WTC11 (cell line): ENCODE data around the gene NOS3.

Experiments
- CREB1 ChIP-seq: sonication (generic); formaldehyde crosslinking; IDR thresholded peaks from 2 replicates; pipeline ENCODE4 v1.8.0; 2023; ENCODE audit warnings: mild to moderate bottlenecking, missing genetic modification reagents
- NR2C2 ChIP-seq: sonication (generic); formaldehyde crosslinking; IDR thresholded peaks from 2 replicates; pipeline ENCODE4 v1.8.0; 2022; ENCODE audit warnings: mild to moderate bottlenecking, missing genetic modification reagents
- SP1 ChIP-seq: sonication (generic); formaldehyde crosslinking; conservative IDR thresholded peaks from 2 replicates; pipeline ENCODE4 v1.8.1; 2022; ENCODE audit warnings: missing genetic modification reagents
- TF ChIP-seq, protein P1 (sequence below): sonication (generic); formaldehyde crosslinking; IDR thresholded peaks from 2 replicates; pipeline ENCODE4 v1.8.1; 2023; ENCODE audit warnings: mild to moderate bottlenecking, missing genetic modification reagents
- TF ChIP-seq, protein P2 (sequence below): fragments of 200-600 bp; IDR thresholded peaks from 2 replicates; pipeline ENCODE4 v1.8.0; 2022; ENCODE audit warnings: antibody characterized with exemption
- TF ChIP-seq, protein P3 (sequence below): sonication (generic); formaldehyde crosslinking; IDR thresholded peaks from 2 replicates; pipeline ENCODE4 v1.8.1; 2022; ENCODE audit warnings: low read depth, missing genetic modification reagents, borderline replicate concordance
- TF ChIP-seq, protein P4 (sequence below): sonication (generic); formaldehyde crosslinking; IDR thresholded peaks from 2 replicates; pipeline ENCODE4 v1.8.0; 2022; ENCODE audit warnings: mild to moderate bottlenecking, missing genetic modification reagents
- TF ChIP-seq, protein P5 (sequence below): sonication (generic); formaldehyde crosslinking; IDR thresholded peaks from 2 replicates; pipeline ENCODE4 v1.8.1; 2023; ENCODE audit warnings: mild to moderate bottlenecking, missing genetic modification reagents, moderate library complexity

DNA sequence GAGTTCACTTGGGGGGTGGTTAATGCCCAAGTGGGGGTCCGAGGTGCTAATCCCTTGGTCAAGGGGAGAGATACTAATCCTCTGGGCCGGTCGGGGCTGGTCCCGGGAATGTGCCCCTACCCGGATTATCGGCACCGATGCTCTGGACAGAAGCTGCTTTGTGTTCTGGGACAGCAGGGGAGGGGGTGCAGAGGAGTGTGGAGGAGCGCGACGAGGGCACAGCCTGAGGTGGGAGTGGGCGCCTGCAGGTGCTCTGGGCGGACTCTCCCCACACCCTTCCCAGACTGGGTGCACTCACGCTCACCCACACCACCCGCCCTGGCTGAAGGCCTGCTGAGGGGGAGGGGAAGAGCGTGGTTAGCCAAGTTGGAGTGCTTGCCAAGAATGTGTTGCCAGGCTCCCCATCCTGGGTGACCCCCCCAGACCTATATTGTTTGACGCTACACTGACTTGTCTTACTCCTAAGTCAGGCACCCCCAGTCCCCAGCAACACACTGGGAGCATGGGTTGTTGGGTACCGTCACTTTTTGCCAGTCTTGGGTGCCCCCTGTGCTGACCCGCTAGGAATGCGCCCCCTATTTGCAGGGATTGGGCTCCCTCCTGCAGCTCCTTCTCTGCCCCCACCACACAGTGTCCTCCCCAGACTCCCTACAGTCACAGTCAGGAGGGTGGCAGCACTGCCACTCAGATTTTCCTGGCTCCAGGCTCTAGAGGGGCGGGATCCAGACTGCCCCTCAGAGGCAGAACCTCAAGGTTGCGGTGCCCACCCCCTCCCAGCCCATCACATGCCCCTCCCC is 69.8 kb downstream of the NOS3 start:
- no peak for TF ChIP-seq SP1 (CRISPR knock-in tag)
- TF ChIP-seq, protein P1, sequence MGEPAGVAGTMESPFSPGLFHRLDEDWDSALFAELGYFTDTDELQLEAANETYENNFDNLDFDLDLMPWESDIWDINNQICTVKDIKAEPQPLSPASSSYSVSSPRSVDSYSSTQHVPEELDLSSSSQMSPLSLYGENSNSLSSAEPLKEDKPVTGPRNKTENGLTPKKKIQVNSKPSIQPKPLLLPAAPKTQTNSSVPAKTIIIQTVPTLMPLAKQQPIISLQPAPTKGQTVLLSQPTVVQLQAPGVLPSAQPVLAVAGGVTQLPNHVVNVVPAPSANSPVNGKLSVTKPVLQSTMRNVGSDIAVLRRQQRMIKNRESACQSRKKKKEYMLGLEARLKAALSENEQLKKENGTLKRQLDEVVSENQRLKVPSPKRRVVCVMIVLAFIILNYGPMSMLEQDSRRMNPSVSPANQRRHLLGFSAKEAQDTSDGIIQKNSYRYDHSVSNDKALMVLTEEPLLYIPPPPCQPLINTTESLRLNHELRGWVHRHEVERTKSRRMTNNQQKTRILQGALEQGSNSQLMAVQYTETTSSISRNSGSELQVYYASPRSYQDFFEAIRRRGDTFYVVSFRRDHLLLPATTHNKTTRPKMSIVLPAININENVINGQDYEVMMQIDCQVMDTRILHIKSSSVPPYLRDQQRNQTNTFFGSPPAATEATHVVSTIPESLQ (CRISPR knock-in tag): no peak
- TF ChIP-seq, protein P2, sequence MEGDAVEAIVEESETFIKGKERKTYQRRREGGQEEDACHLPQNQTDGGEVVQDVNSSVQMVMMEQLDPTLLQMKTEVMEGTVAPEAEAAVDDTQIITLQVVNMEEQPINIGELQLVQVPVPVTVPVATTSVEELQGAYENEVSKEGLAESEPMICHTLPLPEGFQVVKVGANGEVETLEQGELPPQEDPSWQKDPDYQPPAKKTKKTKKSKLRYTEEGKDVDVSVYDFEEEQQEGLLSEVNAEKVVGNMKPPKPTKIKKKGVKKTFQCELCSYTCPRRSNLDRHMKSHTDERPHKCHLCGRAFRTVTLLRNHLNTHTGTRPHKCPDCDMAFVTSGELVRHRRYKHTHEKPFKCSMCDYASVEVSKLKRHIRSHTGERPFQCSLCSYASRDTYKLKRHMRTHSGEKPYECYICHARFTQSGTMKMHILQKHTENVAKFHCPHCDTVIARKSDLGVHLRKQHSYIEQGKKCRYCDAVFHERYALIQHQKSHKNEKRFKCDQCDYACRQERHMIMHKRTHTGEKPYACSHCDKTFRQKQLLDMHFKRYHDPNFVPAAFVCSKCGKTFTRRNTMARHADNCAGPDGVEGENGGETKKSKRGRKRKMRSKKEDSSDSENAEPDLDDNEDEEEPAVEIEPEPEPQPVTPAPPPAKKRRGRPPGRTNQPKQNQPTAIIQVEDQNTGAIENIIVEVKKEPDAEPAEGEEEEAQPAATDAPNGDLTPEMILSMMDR: no peak
- TF ChIP-seq, protein P3, sequence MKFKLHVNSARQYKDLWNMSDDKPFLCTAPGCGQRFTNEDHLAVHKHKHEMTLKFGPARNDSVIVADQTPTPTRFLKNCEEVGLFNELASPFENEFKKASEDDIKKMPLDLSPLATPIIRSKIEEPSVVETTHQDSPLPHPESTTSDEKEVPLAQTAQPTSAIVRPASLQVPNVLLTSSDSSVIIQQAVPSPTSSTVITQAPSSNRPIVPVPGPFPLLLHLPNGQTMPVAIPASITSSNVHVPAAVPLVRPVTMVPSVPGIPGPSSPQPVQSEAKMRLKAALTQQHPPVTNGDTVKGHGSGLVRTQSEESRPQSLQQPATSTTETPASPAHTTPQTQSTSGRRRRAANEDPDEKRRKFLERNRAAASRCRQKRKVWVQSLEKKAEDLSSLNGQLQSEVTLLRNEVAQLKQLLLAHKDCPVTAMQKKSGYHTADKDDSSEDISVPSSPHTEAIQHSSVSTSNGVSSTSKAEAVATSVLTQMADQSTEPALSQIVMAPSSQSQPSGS (CRISPR knock-in tag): no peak
- TF ChIP-seq NR2C2 (CRISPR knock-in tag): no peak
- TF ChIP-seq, protein P4, sequence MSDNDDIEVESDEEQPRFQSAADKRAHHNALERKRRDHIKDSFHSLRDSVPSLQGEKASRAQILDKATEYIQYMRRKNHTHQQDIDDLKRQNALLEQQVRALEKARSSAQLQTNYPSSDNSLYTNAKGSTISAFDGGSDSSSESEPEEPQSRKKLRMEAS (CRISPR knock-in tag): no peak
- no peak for TF ChIP-seq CREB1
- TF ChIP-seq, protein P5, sequence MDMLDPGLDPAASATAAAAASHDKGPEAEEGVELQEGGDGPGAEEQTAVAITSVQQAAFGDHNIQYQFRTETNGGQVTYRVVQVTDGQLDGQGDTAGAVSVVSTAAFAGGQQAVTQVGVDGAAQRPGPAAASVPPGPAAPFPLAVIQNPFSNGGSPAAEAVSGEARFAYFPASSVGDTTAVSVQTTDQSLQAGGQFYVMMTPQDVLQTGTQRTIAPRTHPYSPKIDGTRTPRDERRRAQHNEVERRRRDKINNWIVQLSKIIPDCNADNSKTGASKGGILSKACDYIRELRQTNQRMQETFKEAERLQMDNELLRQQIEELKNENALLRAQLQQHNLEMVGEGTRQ (CRISPR knock-in tag): no peak
